GM12892 (cell line): ENCODE measurements around the gene ARFGEF3.

Experiments used
- POLR2A ChIP-seq: IDR thresholded peaks from 2 replicates; pipeline ENCODE4 v1.6.1; 2011; ENCODE audit warnings: low read depth, low read length, control low read depth
- POLR2AphosphoS5 ChIP-seq: IDR thresholded peaks from 2 replicates; pipeline ENCODE4 v1.6.1; 2011; ENCODE audit warnings: low read depth, low read length, control low read depth

- TF ChIP-seq POLR2AphosphoS5 (no peak), POLR2A (no peak)
Observed at GRCh38 chr6:138300469-138300868, 138.7 kb downstream of the ARFGEF3 start.
